ENCODE measurements around the gene LTBP1.
A peak's percentile ranks its signal among the peaks of the same experiment; 100 is the strongest.

Gene LTBP1

DNA sequence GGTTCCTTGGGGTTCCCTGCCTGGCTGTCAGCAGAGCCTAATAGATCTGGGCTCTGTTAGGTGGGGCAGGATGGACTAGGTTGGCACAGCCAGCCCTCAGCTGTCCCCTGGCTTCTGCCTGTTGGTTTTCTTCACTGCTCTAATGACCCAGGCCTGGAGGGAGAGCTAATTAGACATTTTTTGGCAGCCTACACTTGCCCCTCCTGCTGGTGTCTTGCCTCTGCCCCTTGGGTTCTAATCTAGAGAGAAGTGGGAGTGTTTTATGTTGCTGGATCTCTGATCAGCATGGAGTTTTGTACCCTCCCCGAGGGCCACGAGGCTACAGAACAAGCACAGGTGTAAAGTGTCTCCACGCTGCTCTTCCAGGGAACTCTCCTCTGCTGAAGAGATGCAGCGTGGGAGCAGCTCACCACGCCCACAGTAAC, 330.3 kb downstream of the LTBP1 start:
- DNase-seq: peak; percentile 77

DNA sequence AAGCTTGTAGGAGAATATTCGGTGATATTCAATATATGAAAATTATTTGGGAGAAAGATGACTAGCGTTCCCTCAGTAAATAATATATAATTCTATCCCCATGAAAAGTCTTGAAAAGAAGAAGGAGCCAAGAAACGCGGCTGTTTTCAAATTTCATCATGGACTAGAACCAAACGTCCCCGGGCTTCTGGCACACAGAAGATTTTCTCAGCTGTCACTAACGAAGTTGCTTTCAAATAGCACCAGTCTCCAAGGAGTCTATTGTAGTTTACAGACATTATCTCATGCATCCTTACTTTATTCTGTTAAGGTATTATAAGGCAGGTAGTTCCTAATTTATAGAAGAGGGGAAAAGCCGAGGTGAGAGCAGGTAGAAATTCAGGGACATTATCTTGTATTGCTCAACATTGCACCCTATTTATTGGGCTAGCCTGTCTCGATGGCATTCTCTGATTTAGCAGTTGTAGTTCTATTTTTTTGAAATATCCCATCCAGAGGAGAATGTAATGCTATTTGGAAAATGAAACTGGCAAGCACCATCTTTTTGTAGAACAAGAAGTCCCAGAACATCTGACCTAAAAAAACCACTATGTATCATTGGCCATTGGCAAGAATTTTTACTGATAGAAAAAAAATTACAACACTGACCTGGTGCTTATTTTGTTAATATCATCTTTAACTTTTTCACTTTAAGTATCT, 331.6 kb downstream of the LTBP1 start:
- no peak for DNase-seq

DNA sequence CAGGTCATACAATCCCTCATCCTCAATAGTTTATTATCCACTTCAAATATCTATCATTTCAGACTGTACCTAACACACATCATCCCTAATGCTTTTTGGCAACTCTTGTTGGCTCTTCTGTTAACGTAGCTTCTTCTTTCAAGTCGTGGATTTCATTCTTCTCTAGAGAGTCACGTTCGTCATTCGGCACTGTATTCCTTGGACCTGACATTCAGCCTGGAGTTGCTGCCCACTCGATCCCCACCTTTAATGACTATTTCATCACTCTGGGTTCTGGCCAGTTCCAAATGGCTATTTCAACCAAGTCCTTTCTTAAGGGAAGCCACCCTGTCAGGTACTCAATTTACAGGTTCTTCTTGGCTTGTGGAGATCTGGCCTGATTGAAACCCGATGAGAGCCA, 337.5 kb downstream of the LTBP1 start:
- DNase-seq: no peak

DNA sequence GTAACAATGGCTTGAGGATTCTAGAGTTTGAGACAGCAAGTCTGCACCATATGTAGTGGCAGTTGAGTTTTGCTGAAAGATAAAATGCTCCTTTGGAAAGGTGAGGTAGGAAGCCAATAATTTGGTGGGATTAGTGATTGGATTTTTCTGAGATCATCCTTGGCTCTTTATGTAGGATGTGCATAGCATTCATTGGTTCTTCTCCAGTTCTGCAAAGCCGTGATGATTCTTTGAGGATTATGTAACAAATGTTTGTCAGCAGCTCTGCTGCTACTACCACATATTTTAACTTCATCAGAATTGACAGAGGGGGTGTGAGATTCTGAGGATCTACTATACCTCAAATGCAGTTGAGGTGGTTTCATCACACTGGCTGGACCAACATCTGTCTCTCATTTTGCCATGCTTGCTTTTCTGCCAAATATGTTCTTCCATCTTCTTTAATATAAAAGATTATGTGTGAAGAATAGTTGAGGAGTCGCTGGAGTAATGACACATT, 340.8 kb downstream of the LTBP1 start:
- DNase-seq: peak; percentile 22

DNA sequence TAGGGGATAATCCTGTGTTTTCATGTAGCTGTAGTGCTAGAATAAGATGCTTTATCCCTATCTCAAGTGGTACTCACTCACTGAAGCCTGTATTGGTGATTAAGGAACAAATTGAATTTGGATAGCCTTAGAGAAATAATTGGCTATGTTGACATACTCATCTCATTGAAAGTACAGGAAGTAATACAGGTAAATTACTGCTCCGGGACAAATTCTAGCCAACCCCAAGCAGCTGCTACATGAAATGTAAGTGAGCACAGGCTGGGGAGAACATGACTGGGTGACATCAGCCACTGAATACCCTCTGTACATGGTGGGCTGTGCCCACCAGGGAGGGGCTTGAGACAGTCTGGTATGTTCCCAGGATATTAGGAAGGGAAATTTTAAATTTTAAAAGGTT, 341.3 kb downstream of the LTBP1 start:
- DNase-seq: peak; percentile 67

DNA sequence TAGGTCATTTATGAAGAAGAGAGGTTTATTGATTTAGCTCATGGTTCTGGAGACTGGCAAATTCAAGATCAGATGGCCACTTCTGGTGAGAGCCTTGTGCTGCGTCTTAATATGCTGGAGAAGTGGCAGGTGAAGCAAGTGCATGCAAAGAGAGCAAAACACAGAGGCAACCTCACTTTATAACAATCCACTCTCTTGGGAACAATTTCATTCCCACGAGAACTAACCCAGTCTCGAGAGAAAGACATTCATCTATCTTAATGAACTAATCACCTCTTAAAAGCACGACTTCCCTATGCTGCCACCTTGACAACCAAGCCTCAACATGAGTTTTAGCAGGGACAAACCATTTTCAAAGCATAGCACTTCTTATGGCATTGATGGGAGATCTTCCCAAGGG, 343.2 kb downstream of the LTBP1 start:
- no peak for DNase-seq

DNA sequence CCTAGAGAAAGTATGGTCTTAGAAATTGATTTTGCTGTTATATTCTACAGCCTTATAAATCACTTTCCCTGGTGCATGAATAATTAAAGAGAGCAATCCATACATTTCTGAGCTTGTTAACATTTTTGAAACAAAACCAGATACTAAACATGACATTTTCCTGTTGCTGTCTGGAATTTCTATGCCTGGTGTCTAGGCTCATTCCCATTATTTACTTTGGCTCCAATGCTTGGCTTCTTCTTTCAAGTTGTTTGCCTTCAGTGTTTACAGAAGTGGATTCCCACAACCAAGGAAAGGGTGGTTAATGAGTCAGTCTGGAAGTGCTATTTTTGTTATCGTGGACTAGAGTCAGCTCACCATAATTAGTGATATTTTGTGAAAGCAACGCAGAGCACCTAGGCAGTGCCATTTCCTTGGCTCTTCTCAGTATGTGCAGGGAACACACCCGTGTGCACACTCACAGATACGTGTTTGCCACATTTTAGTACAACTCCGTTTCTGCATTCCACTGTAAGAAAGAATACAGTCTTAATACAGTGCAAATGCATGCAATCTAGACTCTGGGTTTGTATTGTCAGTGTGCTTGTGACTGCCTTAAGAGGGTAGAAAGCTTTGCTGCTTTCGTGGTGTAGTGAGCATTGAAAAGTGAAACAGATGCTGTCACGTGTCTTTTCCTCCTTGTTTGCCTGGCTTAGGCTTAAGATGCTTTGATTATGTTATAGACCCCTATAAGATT, 344.7 kb downstream of the LTBP1 start:
- peak; percentile 90 for DNase-seq

DNA sequence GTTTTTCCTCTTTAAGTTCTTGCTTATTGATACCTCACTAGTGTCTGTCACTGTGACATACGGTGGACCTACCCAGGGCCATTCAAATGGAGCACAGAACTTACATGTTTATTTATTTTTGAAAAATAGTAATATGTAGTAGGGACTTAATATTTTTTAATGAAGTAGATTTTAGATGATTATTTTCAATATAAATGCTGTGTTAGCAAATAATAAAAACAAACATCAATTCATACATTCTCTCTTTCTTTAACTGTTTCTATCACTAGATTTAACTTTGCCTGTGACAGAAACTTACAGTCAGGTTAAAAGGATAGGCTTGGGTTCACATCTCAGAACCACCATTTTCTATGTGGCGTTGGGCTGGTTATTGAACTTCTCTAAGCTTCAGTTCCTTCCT, 345.3 kb downstream of the LTBP1 start:
- no peak for DNase-seq

DNA sequence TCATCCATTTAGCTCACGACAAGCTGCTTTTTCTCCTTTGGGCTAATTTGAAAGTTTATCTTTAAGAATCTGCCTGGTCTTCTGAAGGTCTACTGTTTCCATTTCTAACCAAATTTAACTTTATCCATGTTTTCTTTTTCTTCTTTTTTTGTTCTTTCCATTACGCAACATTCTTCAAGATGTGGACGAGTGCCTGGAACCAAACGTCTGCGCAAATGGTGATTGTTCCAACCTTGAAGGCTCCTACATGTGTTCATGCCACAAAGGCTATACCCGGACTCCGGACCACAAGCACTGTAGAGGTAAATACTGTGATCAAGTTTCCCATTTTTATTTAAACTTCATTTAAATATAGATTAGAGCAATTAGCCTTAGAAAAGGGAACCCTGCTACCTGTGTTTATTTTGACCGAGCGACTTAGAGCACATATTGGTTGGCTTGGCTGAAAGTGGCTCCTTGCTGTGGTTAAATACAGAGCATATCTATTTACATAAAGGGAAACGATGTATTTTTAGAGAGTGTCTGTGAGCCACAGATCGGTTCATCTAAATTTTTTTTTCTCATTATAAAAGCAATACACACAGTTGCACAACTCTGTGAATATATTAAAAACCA, 346.3 kb downstream of the LTBP1 start:
- peak; percentile 94 for DNase-seq

DNA sequence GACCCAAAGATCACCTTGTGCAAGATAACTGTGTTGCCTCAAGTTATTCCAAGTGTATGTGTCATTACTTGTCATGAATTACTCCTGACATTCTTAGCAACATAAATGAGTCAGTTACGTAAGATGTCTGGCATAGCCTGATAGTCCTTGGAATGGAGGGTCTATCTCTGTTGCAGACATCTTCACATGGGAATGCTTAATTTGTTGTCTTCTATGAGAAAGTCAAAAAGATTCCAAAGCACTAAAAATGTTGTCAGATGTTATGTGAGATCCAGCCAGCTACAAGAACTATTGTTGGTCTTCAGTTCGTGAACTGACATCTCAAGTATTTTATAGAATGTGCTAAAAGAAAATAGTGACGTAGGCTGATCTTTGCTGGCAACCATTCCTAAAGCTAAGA, 351.5 kb downstream of the LTBP1 start:
- DNase-seq: no peak

DNA sequence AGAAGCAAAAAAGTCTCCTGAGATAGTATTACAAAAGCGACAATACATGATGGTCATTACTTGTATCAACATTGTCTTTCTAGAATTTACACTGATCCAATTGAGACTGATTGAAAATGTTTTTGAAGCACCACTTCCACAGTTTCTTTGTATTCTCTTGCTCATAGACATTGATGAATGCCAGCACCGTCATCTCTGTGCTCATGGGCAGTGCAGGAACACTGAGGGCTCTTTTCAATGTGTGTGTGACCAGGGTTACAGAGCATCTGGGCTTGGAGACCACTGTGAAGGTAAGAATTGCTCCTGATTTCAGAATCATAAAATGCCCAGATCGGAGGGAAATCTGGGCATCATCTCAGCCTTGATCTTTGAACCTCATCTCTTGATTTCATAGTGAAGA, 354.6 kb downstream of the LTBP1 start:
- no peak for DNase-seq

DNA sequence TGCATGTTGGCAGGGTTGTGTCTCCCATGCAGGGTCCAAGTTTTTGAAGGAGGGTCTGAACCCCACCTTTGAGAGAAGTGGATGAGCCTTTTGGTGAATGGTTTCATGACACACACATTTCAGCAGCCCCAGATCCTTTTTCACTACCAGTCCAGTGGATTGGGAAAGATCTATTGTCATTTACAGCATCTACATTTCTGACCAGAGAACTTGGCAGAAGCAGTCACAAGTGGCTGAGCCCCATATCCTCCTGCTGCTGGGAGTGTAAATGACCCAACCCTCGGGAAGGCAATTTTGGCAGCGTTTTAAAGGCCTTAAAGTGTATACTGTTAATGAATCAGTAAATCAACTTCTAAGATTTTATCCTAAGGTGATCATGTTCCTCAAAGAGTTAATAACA, 355.6 kb downstream of the LTBP1 start:
- DNase-seq: no peak

DNA sequence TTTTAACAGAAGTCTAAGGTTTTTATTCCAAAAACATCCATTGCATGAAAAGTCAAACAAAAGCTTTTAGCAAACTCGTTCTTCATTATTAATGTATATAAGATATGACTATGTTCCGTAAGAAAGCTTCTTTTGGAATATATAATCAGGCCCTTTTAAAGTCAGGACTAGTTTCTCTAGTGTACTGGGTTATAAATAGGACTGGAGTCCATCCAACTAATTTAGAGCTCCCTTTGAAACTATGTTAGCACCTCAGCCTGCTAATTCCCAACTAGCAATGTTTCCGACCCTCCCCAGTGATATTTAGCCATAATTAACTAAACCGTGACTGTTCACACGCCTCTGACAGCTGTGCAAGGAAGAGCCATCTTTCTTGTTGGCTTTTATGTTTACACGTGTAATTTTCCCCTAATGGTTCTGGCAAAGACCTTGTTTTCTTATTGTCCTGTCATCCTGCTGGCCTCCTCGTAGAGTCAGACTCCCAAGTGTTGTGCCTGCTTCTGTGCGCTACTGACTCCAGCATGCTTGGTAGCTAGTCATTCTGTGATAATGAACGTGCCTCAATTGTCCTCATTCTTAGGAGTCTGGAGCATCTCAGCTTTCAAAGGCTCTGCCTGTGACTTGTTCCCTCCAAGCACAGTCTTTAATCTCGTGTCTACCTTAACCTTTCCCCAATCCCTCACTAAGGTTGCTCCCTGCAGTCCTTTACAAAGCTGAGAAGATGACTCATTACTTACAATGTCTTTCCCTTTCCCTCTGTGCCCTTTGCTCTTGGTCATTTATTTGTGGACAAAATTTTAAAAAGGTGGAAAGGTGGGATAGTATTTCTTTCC, 357.5 kb downstream of the LTBP1 start:
- DNase-seq: peak; percentile 90

DNA sequence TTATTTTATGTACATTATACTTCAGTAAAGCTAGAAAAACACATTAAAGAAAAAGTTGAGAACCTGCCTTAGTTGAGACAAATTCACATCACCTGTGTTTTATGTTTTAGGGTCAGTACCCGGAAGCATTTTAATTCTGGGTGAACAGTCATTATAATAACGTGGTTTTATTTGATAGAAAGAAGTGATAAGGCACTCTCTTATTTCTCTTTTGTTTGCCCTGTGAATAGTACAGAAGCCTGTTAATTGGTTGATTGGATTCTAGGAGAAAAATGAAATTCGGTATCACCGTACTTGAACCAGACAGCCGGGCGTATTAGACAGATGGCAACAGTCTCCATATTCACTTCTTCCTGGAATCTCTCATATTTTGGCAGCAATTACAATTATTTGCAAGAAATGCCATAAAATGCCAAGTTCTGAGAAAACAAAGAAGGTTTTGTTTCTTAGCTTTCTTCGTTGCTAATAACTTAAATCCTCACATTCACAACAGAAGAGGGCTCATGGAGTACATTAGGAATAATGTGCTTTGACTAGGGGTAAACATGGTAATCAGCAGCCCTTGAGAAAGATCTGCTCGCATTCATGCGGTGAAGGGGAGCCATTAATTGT, 361.0 kb downstream of the LTBP1 start:
- no peak for DNase-seq

DNA sequence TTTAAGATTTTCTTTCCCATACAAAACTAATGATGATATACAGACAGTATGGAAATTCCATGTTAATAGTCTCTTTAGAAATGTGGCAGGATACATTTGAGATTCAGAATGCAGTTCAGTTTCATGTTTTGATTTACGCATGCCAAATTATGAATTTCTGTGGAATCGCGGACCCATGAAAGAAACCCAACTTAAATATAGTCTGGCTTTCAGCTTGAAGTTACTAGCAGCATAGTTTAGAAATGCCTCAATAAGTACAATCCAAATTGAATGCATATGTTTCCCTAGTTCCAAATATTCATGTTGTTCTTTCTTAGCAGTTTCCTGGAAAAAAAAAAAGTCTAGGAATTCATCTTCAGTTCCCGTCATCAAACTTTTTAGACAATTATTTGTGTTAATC, 365.6 kb downstream of the LTBP1 start:
- DNase-seq: no peak

DNA sequence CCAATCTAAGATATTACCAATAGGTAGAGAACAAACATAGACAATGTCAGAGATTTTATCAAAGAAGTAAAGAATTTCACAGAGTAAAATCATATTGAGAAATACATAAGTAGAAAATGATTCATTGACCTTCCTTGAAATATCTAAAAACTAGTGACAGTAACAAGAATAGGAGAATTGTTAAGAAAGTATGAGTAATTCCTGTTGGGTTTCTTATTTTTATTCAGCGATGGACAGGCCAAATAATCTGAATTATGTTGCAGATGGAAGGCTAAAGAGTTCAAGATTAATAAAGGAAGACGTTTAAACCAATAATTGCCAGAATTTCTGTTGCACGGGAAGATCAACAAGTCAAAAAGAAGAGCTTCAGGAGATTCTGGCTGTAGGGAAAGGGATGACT, 366.3 kb downstream of the LTBP1 start:
- DNase-seq: no peak

DNA sequence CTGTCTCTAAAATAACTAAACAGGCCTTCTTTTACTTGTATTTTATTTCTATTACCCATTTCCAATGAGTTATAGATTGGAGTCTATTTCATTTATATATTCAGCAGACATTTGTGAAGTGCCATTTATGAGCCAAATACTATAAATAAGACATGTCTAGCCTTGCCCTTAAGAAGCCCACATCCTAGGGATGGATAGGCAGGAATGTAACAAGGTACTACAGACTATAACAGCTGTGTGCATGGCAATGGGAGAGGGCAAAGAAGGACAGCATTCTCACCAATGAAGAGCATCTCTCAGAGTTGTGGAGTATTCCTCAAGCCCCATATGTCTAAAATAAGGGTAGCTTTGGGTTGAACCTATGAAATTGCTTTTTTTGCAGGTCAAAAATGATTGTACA, 367.8 kb downstream of the LTBP1 start:
- no peak for DNase-seq

DNA sequence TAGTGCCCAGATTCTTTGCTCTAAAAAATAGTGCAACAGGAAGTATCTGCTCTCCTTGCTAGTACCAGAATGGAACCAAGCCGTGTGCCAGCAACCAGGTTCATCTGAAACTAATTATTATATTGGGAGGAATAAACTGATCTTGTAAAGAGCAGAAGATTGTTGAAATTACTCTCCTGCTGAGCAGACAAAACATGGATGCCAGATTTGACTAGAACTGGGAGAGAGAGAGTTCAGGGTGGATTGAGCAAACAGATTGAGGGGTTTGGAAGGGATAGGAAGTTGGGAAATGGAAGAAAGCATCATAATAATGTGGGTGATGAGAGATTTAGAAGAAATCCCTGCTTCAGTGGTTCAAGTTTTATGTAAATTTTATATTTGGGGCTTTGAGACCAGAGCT, 369.6 kb downstream of the LTBP1 start:
- DNase-seq: peak; percentile 6

DNA sequence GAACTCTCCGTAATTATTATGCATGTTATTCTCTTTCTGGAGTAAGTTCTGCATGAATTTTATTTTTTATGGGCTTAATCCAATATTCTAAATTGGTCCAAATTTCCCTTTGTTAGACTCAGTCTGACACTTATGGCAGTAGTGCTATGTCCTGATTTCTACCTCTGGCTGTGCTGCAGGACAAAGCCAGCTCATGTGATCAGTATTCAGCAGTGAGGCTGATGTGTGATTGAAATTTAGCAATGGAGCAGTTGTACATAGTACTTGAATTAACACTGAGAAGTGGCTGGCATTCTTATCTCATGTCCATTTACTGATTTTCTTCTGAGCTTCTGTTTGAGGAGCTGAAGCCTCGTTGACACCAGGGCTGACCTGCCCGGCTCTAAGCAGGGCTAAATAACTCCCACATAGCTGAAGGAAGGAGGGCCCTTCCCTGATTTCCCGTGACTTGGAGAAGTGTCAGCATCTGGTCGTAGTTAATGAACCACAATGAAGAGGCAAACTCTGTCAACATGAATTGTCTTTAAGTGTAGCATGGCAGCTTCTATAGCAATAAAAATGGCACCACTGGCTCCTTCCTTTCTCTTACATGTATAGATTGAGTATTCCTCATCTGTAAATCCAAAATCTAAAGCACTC, 370.7 kb downstream of the LTBP1 start:
- DNase-seq: no peak

DNA sequence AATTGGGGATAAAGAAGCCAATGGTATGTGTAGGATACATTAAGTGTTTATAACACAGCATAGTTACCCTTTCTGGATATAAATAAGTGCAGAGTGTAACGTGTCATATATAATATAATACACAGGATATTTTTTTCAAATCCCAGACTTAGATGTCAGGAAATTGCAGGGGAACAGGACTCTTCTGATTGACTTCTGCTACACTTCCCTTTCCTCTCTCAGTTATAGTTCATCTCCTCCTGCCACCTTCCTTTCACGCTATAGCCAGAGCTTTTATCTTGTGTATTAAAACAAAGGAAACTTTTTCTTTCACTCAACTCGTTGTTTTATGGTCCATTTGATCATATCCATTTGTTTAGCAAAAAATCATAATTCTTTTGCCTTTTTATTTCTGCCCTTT, 371.7 kb downstream of the LTBP1 start:
- DNase-seq: no peak

DNA sequence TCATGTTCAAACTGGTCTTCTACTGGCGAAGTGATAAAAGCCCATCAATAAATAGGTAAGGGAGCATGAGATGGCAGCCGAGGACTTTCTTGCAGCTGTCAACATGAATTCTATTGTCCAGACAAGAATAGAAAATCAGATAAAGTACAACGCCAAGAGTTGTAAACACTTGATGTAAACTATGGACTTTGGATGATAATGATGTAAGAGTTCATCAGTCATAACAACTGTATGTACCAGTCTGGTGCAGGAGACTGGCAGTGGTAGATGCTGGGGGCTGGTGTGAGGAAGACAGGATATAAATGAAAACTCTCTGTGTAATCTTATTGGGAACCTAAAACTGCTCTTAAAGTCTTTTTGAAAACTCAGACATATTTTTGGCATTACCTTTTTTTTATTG, 373.8 kb downstream of the LTBP1 start:
- DNase-seq: no peak

DNA sequence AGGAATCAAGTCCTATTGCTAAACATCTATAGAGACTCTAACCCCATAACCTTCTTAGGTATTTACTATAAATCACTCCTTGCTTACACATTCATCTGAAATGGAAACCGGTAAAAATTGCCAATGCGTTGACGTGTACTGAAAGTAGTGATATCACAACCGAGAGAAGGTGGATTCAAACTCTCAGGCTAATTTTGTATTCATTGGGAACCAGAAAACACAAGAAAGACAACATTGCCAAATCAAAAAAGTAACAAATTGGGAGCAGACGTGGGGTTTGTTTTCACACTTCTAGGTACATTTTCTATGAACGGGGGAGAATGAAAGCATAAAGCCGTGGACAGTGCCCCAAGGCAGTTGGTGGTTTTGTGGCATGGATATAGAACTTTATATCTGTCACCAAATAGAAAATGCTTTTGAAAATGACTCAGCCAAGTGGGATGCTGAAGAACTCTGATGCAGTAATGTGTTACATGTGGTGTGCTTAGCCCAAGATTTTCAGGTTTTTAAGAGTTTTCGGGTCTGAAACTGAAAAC, 374.6 kb downstream of the LTBP1 start:
- DNase-seq: no peak

Data from NCI-H69 (cell line).